Measurements from ENCODE around the gene CYFIP2. TPM values are rescaled to one million over a fixed set of nuclear protein-coding genes. Genes with fewer than 3 reads are reported as not detected.

Gene CYFIP2
- total RNA-seq, 1 donor from 2014 or later = 33.3 TPM

- DNase-seq (no peak), ATAC-seq (peak; percentile 83)
- intact Hi-C loops (cut with micrococcal nuclease) = loop anchor here (5.0 kb wide), 1 partner anchor 286 kb away; no protein-coding TSS in a partner anchor
Measured at GRCh38 chr5:157431544-157432200, 165.7 kb downstream of the CYFIP2 start.

GRCh38 chr5:157434096-157434495, 168.2 kb downstream of the CYFIP2 start:
- ATAC-seq = no peak
- intact Hi-C loops (cut with micrococcal nuclease) = loop anchor here (5.0 kb wide), 1 partner anchor 283 kb away; no protein-coding TSS in a partner anchor
- no peak for DNase-seq

- ATAC-seq (peak; percentile 59), DNase-seq (no peak)
- intact Hi-C loops (cut with micrococcal nuclease) = no loop called here
Measured at GRCh38 chr5:157443041-157443549, 177.2 kb downstream of the CYFIP2 start.

GRCh38 chr5:157444224-157444623, 178.3 kb downstream of the CYFIP2 start:
- no peak for DNase-seq
- intact Hi-C loops (cut with micrococcal nuclease) = no loop called here
- no peak for ATAC-seq

Other genes starting within 250 kb of the CYFIP2 start
- gene HAVCR1, start 207.0 kb upstream of the CYFIP2 start, total RNA-seq = 0.17 TPM
- gene HAVCR2, start 157.1 kb upstream of the CYFIP2 start, total RNA-seq = 2.8 TPM
- gene MED7, start 123.3 kb upstream of the CYFIP2 start, total RNA-seq = 10.2 TPM
- not detected for gene GARIN3, start 99.9 kb upstream of the CYFIP2 start, total RNA-seq
- 0.99 TPM for gene ITK, start 85.3 kb upstream of the CYFIP2 start, total RNA-seq
- not detected for gene NIPAL4, start 194.1 kb downstream of the CYFIP2 start, total RNA-seq

Data from left ventricle myocardium superior (tissue), 1 donor.